Activated T-helper 1 cell treated with Interleukin-2 at 50 U/mL for 16 hours (primary cell): Measurements from ENCODE around the gene CCDC92B.

Experiments
- DNase-seq: peaks from one replicate; pipeline ENCODE4 v3.0.0-alpha.2; 2020; ENCODE audit warnings: low read depth

The CCDC92B gene

GRCh38 chr17:2778489-2778888 lies 29.0 kb upstream of the CCDC92B start:
- no peak for DNase-seq

DNA sequence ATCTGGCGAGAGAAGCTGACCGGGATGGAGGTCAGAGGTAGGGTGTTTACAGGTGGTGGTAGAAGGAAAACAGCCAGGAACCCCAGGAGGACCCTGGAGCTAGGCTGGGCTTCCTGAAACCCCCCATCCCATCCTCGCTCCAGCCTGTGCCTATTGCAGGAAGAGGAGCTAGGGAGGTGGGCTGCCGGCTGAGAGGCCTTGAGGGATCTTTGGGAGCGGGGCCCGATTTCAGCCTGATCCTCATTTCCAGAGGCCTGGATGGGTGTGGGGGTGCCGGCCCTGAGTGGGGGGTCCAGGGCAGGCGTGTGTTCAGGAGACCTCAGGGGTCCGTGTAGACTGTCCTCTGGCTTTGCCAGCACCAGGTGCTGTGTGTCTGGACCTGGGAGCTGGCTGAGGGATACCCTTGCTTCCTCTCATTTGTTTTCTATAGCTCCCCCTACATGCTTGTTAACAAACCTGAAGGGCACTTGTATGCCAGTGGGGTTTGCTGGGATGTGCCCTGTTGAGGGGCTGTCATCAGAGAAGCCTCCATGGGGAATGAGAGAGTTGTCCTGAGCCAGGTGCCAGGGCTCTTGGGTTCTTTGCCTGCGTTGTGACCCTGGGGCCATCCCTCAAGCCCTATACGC lies 27.9 kb upstream of the CCDC92B start:
- no peak for DNase-seq

DNA sequence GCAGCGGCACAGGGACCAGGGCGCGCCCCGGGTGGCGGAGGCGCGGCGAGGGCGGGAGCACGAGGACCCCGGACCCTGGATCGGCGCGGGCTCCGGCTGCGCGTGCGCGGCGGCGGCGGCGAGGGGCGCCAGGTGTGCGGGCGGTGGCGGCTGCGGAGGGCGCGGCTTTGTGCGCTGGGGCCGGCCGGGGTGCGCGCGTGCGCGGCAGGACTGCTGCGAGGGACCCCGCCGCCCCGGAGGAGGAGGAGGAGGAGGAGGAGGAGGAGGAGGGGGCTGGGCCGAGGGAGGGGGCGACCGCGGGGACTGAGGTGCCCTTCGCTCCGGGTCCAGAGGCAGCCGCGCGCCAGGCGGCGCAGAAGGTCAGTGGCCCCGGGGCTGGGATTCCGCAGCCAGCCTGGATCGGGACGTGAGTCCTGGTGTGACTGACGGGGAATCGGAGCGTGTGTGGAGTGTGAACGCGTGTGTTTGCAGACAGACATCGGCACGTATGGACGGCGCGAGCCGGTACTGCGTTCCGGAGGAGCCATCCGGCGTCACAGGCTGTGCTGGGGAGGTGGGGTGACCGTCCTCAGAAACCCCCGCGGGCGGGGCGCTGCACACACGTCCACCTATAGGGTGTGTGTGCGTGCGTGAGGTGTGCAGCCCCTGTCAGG lies 27.3 kb upstream of the CCDC92B start:
- DNase-seq, result no peak

DNA sequence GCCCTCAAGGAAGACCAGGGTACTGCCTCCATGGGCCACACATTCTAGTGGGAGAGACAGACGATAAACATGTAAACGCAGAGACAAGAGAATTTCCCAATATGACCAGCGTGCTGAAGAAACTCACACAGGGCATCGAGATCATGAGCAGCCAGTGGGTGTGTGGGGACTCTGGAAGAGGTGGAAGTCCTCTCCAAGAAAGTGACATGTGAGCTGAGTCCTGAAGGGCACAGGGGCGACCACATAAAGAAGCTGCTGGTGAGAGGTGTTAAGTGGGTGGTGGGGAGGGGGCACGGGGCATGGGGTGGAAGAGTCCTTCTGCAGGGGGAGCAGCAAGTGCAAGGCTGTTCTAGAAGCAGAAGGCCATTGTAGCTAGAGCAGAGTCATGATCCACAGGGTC lies 25.8 kb upstream of the CCDC92B start:
- DNase-seq, result no peak

DNA sequence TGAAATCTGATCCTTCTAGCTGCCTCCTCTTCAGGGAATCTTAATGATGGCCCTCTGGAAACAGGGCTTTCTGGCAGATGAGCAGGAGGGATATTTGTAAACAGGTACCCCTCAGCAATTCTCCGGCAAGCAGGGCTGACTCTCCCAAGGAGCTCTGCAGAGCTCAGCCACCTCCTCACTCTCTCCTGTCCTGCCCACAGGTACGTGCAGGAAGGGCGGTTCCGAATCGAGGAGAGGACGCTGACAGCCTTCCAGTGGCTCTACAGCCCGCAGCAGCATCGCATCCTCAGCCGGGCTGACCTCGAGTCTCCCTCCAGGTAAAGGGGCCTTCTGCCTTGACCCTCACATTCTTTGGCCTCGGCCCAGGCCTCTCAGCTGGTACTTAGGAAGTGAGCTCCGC lies 20.7 kb upstream of the CCDC92B start:
- no peak for DNase-seq

DNA sequence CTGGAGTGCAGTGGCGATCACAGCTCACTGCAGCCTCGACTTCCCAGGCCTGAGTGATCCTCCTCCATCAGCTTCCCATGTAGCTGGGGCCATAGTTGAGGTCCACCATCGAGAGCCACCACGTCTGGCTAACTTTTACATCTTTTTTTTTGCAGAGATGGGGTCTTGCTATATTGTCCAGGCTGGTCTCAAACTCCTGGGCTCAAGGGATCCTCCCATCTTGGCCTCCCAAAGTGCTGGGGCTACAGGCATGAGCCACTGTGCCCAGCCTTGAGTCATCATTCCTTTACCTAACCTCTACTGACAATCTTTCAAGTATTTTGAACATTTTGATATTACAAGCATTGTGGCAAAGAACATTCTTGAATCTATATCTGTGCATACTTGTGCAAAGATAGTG lies 9.4 kb upstream of the CCDC92B start:
- DNase-seq, result no peak

GRCh38 chr17:2755891-2756724 lies 6.7 kb upstream of the CCDC92B start:
- no peak for DNase-seq

DNA sequence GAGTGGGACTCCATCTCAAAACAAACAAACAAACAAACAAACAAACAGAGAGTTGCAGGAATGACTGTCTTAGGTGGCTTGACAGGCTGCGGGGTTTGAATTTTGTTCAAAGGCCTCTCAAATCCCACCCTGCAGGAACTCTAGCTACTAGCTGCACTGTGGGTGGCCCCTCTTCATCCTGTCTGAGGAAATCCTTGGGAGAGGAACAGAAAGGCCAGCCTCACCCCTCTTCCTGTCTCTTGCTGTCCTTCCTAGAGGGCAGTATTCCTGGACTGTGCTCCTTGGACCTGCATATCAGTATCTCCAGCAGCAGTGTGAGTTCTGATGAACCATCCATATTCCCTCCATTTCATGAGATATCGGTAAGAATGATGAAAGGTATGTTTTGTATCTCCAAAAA lies 2.0 kb upstream of the CCDC92B start:
- DNase-seq, result no peak

- DNase-seq, result no peak
These were observed 1.3 kb upstream of the CCDC92B start for GRCh38 chr17:2750721-2751120.

DNA sequence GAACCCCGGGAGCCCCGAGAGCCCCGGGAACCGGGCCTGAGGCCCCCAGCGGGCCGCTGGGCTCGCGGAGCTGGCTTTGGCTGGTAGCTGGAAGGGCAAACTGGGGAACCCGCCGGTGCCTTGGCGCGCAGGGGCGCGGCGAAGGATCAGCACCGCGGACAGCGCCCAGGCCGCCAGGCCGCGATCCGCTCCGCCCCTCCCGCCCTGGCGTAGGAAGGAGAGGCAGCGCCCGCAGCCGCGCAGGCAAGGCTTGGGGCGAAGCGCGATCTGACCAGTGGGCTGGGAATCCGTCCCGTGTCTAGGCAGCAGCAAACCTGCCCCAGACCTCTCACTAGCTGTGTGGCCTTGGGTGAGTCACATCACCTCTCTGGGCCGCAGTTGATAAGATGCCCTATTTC lies 331 bp upstream of the CCDC92B start:
- DNase-seq, result peak; percentile 60

GRCh38 chr17:2745317-2746037 lies 4.0 kb downstream of the CCDC92B start:
- no peak for DNase-seq

DNA sequence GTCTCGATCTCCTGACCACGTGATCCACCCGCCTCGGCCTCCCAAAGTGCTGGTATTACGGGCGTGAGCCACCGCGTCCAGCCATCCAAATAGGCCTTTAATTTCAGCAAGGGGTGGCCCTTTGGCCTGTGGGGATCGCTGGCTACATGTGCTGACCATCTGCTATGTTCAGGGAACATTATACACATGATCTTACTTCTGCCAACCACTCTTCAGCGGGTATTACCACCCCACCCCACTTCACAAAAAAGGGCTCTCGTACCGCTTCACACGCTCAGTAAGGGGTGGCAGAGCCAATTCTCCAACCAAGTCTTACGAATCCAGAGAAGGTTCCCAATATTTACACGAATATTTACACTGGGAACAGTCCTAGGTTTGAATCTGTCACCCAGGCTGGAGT lies 11.8 kb downstream of the CCDC92B start:
- no peak for DNase-seq

- DNase-seq, result no peak
These were observed 12.5 kb downstream of the CCDC92B start for GRCh38 chr17:2736956-2737355.

- DNase-seq, result no peak
These were observed 13.6 kb downstream of the CCDC92B start for GRCh38 chr17:2735896-2736295.

DNA sequence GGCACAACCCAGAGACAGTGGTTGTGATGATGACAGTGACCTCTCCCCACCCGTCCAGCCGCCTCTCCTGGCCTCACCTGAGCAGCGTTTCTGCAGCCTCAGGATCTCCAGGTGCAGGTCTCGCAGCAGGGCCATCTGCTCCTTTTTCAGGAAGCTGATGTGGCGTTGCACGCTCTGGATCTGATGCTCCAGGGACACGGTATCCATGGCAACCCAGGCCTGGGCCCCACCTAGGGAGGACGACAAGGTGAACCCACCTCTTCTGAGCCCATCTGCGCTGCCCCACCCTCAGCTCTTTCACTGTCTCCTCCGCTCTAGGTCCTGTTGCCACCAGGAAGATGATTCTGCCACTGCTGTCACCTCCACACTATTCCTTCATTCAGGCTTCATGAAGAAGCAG lies 14.5 kb downstream of the CCDC92B start:
- DNase-seq, result no peak

GRCh38 chr17:2731807-2732206 lies 17.6 kb downstream of the CCDC92B start:
- no peak for DNase-seq

DNA sequence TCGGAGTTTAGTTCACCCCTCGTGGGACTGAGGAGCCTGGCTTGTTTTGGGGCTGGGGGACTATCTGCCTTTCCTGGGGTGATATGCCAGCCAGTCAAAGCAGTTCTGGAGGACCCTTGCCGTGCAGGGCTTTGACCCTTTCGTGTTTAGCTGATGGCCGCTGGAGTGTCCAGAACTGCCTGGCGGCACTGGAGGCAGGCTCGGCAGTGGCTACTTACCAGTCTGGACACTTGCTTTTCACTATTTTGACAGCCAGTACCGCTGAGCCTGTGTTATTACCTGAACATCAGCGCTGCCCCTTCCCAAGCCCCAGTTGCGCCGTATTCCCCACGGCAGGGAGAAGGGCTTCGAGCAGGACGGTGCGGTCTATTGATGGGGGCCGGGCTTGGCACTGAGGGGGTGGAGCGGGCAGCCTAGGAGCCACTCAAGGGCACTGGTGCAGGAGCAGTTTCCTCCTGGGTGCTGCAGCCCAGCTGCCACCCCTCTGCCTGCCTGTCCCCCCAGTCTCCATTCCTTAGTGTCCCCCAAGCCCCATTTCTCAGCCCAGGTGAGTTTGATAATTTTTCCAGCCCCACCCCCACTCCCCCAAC lies 18.6 kb downstream of the CCDC92B start:
- DNase-seq, result no peak

GRCh38 chr17:2724784-2725164 lies 24.7 kb downstream of the CCDC92B start:
- peak; percentile 18 for DNase-seq

DNA sequence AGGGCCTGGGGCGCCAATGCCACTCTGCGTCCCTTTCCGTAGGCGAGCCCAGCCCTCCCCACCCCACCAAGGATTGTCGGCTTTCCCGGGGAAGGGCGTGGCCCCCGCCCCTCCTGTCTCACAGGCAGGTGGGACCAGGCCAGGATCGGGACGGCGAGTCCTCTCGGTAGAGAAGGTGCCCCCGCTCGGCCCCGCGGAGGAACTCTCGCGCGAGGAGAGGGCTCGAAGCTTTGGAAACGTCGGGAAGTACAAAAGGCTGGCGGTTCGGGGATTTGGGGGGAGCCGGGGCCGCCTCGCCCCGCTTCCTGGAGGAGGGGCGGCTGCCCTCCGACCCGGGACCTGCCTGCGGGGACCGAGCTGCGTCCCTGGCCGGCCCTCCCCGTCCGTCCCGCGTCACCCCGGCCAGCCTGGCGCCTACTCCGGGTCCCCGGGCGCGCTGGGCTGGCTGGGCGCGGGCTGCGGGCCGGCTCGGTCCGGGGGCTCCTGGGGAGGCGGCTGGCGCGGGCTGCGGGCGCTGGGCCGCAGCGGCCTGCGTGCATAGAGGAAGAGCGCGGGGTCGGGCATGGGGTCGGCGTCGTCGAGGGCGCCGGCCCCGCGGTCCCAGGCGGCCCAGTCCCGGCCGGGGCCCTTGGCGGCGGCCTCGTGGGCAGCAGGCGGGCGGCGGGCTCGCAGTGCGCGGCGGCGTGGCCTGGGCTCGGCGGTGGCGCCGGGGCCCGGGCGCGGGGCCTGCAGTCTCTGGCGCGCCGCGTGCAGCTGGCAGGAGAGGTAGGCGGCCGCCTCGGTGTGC lies 25.3 kb downstream of the CCDC92B start:
- no peak for DNase-seq

DNA sequence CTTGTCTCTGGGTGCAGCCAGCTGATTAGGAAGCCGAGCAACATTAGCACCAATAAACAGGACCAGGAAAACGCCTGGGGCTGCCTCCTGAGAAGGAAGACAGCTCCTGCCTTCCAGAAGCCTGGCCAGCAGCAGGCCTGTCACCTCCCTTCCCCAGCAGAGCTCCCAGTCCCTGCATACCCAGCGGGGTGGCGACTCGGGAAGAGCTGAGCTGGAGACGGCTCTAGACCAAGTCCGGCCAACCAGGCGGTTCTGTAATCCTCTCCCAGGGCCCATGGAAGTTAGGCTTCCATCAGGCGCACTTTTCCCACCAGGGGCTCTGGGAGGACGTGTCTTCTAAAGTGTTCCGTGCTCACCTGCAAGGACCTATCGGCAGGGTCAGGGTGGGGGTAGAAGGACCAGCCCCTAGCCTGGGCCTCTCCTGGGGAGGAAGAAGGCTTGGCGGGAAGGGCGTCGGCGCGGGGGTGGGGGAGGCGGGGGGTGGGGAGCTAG lies 25.9 kb downstream of the CCDC92B start:
- DNase-seq, result no peak

GRCh38 chr17:2722611-2723010 lies 26.8 kb downstream of the CCDC92B start:
- DNase-seq, result no peak
